GM18511 (cell line): ENCODE data around the gene RPL10.

Source experiments
- ATAC-seq: cut with Tn5 transposase; IDR thresholded peaks from one replicate; pipeline ENCODE4 v1.9.1; 2021; ENCODE audit warnings: mild to moderate bottlenecking, moderate library complexity; ENCODE audit not compliant: unreplicated experiment

Gene RPL10

DNA sequence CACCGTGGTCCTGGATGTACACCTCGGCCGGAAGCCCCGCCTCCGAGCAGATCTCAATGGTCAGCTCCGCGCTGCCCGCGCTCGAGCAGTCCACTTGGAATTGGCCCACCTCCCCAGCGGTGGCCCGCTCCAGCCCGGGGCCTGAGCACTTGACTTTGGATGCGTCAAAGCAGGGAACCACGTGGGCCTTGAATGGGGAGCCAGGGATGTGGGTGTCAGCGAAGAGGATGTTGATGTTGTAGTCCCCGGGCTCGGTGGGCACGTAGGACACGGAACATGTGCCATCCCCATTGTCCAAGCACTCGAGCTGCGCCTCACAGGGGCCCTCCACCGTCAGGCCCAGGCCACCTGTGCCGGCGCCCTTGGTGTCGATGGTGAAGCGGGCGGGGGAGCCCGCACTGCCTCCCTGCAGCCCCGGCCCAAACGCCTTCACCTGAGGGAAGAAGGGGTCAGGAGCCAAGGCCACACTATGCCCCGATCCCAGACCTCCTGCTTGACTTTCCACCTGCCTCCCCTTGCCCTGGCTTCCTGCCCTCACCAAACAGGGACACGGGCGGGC lies 37.9 kb upstream of the RPL10 start:
- no peak for ATAC-seq

DNA sequence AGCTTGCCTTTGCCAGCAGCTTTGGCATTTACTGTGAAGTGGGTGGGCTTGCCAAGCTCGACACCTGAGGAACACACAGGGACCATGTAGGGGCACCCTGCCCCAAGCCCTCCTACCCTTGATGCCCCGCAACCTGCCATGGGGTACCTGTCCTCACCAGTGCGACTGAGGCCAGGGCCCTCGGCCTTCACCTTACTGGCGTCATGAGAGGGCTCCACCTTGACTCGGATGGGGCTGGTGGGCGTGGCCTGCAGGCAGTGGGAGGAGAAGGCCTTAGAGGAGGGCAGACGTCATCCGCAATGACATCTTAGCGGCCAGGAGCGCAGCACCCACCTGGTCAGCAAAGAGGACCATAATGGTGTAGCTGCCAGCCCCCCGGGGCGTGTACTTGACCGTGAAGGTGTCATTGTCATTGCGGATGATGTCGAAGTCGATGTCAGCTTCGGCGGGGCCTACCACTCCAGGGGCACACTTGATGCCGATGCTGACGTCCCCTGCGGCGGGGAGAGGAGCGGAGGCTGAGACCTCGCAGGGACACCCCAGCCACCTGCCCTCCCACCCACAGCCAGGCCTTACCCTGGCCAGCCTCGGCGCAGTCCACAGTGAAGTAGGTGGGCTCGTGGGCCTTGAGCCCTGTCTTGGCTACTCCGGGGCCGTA lies 36.0 kb upstream of the RPL10 start:
- ATAC-seq: no peak

DNA sequence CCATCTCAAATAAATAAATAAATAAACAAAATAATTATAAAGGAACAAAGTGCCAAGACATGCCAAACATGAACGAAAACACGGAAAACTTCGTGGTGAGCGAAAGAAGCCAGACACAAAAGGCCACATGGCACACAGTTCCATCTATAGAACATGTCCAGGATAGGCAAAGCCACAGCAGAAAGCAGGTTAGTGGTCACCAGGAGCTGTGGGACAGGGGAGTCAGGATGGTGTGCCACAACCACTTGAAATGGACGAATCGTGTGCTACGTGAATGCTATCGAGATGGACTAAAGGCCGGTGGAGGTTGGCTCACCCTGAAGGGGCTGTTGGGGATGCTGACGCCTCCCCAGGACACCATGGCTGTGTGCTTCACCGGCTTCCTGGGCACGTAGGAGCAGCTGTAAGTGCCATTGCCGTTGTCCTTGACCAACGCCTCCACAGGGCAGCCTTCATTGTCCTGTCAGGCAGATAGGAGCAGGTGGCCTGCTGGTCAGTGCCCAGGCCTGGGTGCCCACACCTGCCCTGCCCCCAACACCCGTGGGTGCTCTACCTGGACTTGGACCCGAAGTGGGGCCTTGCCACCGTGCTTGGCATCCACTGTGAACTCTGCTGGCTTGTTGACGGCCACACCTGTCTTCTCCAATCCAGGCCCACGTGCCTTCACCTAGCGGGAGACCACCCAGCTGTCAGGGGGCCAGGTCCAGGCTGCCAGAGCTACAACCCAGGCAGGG lies 34.3 kb upstream of the RPL10 start:
- ATAC-seq: no peak

DNA sequence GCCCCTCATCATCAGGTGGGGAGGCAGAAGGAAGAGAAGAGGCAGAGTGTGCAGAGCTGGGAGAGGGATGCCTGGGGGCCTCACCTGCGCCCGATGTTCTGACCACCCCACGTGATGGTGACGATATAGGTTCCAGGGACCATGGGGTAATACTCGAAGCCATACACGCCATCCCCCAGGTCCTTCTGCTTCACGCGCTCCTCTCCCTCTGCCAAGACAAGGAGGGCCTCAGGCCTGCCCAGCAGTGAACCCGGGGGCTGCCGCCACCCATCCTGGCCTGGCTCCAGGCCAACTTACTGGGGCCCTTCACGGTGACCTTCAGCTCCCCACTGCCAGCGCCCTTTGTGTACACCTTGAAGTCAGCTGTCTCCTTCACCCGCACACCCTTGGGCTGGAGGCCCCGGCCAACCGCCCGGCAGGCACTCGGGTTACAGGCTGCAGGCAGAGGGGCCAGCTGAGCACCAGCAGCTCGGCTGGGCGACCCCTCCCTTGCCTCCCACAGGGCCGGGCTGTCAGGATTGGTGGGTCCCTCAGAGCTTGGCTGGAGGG lies 33.1 kb upstream of the RPL10 start:
- no peak for ATAC-seq

DNA sequence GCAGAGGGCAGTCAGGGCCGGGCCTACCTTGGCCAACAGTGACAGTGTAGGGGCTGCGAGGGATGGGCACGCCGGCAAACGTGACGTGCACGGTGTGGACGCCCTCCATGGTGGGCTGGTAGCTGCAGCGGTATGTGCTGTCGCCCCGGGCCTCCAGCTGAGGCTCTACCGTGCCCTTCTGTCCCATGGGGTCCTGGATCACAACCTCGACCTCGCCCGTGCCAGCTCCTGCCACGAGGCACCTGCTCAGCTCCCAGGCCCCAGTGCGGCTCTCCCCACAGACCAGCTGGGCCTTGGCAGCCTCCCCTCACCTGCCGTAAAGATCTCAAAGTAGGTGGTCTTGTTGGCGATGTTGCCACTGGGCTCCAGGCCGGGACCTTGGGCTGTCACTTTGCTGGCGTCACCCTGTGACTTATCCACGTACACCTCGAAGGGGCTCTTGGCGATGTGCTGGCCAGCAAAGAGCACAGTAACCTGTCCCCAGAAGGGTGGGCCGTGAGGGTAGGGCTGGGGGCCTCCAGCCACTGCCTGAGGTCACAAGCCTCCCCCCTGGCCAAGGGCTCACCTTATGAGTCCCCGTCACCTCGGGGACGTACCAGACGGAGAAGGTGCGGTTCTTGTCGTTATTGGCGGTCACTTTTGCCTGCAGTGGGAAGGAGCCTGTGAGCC lies 32.0 kb upstream of the RPL10 start:
- ATAC-seq: no peak

DNA sequence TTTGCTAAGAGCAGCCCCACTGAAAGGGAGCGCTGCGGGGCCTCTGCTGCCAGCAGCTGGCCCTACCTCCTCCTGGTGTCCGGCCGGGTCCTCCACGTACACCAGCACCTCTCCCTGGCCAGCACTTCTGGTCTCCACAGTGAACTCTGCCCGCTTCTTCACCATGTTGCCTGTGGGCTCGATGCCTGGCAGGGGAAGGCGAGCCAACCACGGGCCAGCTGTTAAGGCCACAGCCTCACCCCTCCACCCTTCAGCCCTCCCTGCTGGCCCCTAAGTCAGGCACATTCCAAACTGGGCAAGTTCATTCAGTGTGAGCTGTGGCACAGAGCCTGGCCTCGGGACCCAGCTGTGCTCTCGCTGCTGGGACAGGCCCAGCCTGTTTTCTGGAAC lies 31.5 kb upstream of the RPL10 start:
- ATAC-seq: no peak

DNA sequence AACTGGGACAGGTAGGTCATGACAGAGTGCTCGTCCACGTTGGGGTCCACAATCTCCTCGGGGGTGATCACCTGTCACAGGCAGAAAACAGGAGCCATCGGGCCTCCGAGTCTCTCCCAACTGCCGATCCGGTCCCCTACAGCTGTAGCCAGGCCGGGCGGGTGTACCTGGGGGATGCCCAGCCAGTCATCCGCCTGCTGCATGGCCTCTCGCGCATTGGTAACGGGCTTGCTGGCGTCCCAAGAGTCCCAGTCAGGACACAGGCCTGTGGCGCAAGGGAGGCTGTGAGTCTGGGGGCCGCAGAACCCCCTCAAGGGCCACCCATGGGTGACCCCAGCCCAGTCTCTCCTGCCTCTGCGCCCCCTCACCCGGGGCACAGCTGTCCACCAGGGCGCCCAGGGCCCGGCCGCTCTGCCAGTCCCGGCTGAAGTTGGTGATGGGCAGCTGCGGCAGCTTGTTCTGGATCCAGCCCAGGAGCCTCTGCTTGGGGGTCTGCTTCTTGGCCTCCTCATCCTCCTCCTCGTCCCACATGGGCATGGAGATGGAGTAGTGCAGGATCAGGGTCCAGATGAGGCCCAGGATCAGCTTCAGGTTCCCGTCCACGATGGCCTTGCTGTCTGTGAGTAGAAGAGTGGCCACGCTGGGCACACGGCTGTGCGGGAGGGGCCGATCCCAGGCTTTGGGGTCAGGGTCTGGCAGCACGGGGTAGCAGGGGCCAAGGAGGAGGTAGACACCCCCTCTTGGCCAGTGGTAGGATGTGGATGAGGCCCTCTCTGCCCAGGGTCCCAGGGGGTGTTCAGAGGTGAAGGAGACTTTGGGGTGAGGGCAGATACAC lies 30.5 kb upstream of the RPL10 start:
- ATAC-seq: no peak

DNA sequence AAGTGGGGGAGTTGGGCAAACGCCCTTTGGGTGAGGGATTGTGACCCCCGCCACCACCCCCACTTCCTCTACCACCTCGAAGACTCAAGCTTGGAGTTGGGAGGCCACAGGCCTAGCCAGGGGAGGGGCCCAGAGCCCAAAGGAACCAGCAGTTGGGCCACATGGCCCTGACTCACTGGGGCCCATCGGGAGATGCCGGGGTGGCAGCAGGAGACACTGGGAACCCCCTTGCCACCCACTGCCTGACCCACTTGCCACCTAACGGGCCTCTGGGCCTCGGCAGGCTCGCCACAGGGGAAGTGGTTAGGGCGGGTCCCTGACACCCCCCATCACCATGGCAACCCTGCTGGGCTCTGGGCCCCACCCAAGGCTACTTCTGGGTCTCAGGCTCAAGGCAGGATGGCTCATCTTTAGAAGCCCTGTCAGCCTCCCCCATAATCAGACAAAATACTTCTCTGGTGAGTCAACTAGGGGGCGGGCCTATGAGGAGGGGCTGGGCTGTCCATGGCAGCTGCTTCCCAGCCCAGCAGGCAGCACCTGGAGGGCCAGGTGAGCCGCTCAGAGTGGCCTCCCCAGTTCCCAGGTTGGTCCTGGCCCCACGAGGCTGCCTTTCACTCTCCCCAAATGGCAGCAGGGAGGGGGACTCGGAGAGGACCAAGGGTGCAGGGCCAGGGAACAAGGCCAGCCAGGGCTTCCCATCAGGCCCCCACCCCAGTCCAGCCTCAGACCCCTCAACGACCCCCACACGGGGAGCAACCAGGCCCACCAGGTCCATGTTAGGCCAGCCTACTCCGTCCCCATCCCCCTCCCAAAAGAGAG lies 29.3 kb upstream of the RPL10 start:
- ATAC-seq: peak; percentile 40

DNA sequence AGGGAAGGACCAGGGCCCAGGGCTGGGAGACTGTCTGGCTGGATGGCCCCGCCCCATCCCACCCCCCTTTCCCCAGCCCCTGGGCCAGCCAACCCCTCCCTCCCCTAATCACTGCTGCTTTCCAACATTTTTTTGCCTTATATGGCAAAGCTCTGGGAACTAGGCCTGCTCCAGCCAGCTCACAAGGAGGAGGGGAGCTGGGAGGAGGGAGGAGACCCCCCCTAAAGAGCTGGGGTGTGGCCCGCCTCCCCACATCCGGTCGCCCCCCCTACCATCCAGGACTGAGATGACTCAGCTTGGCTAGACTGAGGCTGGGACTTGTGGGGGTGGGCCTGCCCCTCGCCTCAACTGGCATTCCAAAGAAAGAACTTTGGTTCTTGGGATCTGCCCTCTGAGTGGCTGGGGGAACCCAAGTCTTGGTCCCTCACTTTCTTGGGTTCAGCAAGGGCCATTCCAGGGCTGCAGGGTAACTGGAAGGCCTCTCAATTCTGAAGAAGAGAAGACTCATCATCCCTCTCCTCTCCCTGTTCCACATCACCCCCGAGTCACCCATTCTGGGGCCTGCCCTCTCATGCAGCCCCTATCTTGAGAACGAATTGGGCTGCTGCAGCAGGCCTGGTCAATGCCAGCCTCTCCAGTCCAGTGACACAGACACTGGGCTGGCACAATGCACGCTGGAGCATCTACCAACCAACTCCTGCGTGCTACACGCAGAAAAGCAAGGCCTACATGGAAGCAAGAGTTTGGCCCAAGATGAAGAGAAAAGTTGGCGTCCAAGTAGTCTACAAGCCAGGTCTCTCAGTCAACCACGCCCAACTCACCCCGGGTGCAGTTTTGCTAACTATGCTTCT lies 28.5 kb upstream of the RPL10 start:
- no peak for ATAC-seq

DNA sequence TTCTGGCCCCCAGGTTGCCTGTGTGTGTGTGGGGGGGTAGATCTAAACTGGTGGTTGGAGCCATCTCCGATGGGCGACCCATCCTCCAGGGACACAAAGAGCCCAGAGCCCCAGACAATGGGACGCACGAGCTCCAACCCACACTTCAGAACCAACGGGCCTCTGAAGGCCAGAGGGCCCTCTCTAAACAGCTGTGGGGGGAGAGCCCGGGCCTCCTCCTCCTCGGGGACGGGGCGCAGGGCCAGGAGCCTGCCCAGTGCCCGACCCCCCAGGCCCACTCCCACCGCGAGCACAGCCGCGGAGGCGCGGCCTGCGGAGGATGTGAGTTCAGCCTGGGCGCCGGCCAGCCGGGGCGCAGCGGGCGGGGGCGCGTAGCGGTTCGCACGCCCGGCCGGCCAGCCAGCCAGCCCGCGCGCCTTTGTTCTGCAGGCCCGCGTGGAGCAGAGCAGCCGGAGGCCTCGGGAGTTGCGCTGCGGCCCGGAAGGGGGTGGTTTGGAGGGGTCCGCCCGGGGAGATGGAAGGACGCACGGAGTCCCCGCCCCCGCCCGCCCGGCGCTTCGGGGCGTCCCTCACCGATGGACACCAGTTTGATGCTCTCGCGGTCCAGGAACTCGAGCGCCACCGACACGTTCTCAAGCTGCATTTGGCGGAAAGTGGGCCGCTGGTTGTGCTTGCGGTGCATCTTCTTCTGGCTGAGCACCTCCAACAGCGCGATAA lies 27.7 kb upstream of the RPL10 start:
- no peak for ATAC-seq

DNA sequence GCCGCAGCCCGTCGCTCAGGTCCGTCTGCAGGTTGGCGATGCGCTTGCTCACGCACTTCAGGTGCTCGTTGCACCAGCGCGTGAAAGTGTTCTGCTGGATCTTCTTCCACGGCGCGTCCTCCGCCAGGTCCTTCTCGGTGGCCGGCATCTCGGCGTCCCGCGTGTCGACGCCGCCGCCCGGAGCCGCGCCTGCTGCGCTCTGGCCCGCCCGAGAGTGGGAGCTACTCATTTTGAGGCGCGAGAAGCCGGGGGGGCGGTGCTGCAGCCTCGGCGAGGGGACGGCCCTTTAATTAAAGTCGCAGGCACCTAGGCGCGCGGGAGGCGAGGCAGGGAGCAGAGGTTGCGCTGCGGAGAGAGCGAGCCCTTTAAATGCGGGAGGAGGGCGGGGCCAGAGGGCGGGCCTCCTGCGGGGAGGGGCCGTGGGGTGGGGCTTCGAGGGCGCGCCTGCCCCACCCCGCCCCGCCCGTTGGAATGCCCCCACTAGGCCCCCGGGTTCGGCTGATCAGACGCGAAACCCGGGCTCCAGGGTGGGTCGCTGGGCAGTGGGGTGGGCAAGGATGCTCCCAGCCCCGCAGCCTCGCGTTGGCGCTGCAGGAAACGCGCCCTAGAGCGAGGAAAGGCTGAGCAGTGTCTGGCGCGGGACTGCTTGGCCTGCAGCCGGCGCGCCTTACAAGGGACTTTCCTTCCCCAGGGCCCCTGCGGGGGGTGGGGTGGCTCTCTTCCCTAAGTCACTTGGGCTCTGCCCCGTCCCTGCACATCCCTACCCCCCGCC lies 27.0 kb upstream of the RPL10 start:
- ATAC-seq: peak; percentile 61

DNA sequence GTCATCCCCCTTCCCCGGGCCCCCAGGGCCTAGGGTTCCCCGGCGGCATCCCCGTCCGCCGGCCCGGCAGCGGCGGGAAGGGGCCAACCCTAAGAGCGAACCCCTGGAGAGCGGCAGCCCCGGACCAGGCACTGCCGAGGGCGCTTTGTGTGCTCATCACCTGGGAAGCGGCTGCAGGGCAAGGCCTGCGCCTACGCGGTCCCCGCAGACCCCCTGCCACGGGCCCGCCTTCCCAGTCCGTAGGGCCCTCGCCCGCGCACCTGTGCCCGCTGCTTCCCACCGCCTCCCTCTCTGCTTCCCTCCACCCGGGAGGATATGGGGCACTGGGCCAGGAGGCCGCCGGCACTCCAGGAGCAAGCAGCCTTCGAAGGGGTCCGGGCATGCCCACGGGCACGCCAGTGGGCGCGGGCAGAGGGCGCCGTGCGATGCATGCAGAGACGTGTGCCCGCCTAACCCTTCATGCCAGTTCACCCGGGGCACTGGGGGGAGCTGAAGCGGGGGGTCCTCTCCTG lies 26.3 kb upstream of the RPL10 start:
- ATAC-seq: peak; percentile 7

DNA sequence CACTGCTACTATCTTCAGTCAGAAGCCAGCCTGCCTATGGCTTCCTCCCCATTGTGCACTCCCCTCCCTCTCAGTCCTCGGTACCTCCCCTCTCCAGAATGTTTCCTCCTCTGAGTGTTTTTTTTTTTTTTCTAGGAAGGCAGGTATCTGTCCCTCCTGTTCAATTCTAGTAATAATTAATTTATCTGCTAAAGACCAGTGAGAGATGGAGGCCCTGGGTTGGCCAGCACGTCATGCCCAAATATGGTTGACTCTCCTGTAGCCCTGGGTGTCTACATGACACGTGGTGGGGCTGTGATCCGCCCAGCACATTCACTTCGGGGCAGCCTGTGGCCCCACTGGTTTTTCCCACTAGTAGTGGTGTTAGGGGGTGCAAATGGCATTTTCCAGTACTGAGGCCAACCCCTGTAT lies 25.6 kb upstream of the RPL10 start:
- ATAC-seq: no peak

DNA sequence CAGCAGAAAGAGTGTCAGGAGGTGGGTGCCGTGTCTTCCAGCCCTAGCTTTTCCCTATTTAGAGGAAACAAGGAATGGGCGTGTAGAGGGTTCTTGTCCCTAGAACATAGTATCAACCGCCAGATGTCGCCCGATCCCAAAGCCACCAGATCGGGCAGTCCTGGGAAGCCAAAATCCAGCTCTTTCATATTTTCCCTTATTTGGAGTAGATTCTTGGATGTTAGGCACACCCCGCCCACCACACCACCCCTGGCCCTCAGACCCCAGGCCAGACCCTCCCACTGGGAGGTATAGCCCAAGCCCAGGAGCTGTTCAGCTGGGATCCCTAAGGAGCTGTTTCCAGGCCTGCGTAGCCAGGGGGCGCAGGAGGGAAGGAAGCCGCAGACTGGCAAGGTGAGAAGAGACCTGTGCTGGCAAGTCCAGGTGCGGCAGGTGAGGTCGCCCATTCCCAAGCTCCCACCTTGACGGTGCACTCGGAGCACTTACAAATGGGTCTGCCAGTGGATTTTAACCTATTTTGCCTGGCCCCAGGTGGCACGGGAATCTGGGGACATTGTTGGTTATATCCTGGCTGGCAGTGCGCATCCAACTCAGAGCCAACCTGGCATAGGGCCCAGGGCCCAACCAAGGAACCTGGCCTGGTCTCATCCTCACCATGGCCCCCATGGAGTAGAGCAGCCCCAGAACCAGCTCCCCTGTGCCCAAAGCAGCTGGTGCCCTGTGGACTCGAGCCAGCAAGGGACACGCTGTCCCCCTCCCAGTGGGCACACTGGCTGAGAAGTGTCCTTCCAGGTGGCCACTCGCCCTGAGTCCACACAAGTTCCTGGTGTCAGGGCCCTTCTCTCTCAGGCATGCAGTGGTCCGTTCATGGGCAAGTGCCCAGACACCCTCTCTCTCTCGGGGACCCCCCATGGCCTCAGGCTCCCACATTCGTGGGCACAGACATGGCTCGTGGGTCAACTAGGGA lies 24.6 kb upstream of the RPL10 start:
- no peak for ATAC-seq

DNA sequence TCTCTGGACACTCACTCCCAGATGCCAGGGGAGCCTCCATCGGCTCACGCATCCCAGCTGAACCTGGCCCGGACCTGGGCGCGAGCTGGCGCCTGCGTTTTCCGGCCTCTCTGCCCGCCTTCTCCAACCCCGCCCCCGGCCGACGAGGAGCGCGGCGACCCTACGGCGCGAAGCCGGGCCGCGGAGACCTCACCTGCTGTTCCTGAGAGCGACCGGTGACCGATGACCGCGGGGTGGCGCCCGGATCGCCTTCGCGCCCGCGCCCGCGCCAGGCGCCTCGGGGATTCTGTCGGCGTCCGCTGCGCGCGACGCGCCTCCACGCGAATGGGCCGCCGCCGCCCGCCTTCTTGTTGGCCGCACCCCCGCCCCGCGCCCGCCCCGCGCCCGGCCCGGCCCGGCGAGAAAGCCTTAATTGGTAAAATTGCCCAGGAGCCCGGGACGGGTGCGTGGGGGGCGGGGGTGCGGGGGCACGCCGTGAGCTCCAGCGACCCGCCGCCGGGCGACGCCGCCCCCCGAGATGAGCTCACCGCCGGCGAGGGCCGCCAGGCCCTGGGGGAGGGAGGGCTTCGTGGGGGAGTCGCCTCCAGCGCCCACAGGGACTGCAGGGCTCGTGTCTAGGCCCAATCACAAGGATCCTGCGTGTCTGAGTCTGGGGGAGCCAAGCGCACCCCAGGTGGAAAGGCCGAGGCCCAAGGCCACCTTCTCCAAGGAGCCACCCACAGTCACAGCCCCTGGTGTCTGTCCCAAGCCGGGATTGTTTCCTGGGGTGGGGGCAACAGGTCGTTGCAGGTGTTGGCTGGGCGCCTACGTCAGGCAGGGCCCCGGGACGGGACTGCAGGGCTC lies 23.6 kb upstream of the RPL10 start, which contains the start of gene FLNA:
FLNA (minus strand) TSS at position 322 of the 843 bp plus-strand sequence. CDS start 3,389 bp downstream, outside the sequence.
- ATAC-seq: no peak
